ENCODE measurements around the gene LRRC9.

- no peak for TF ChIP-seq CTCF (IDR thresholded peaks at IDR 0.05)
- no peak for TF ChIP-seq POLR2A (IDR thresholded peaks at IDR 0.05)
These were observed 191.8 kb downstream of the LRRC9 start for GRCh38 chr14:60111732-60112131.
